ENCODE measurements around the gene ROBO1.
"Not testable (repeated sequence)": the region's sequence is repeated elsewhere in the genome, so short reads cannot be mapped to it uniquely, and the experiment has no call there.

The ROBO1 gene

GRCh38 chr3:79204351-79204750 lies 563.4 kb downstream of the ROBO1 start:
- H3K4me3 ChIP-seq = no peak overlapping the region
- H3K9ac ChIP-seq = no peak overlapping the region
- H3K36me3 ChIP-seq = no peaks in the 10 kb centered on the region
- H4K20me1 ChIP-seq = no peaks in the 10 kb centered on the region
- TF ChIP-seq Cebpa-rat (IDR thresholded peaks at IDR 0.05) = no peak
- no peak overlapping the region for H3K27ac ChIP-seq
- no peak overlapping the region for H3K4me2 ChIP-seq
- H3K9me3 ChIP-seq = no peaks in the 10 kb centered on the region
- H3K4me1 ChIP-seq = no peaks in the 10 kb centered on the region
- H3K27me3 ChIP-seq = no peaks in the 10 kb centered on the region

GRCh38 chr3:79203144-79203519 lies 564.7 kb downstream of the ROBO1 start:
- no peaks in the 10 kb centered on the region for H3K36me3 ChIP-seq
- H3K4me2 ChIP-seq = no peak overlapping the region
- H4K20me1 ChIP-seq = no peaks in the 10 kb centered on the region
- no peaks in the 10 kb centered on the region for H3K9me3 ChIP-seq
- no peaks in the 10 kb centered on the region for H3K4me1 ChIP-seq
- no peak overlapping the region for H3K27ac ChIP-seq
- no peak for TF ChIP-seq Cebpa-rat (IDR thresholded peaks at IDR 0.05)
- H3K4me3 ChIP-seq = no peak overlapping the region
- H3K9ac ChIP-seq = no peak overlapping the region
- no peaks in the 10 kb centered on the region for H3K27me3 ChIP-seq

- H3K4me3 ChIP-seq = no peak overlapping the region
- H3K4me1 ChIP-seq = no peaks in the 10 kb centered on the region
- no peaks in the 10 kb centered on the region for H3K9me3 ChIP-seq
- no peak overlapping the region for H3K27ac ChIP-seq
- no peaks in the 10 kb centered on the region for H3K36me3 ChIP-seq
- no peak for TF ChIP-seq Cebpa-rat (IDR thresholded peaks at IDR 0.05)
- H4K20me1 ChIP-seq = no peaks in the 10 kb centered on the region
- H3K4me2 ChIP-seq = no peak overlapping the region
- H3K9ac ChIP-seq = no peak overlapping the region
- H3K27me3 ChIP-seq = no peaks in the 10 kb centered on the region
Measured at GRCh38 chr3:79202471-79203143, 565.2 kb downstream of the ROBO1 start.

- no peak overlapping the region for H3K4me3 ChIP-seq
- H3K4me1 ChIP-seq = no peaks in the 10 kb centered on the region
- no peaks in the 10 kb centered on the region for H3K9me3 ChIP-seq
- no peaks in the 10 kb centered on the region for H4K20me1 ChIP-seq
- H3K36me3 ChIP-seq = no peaks in the 10 kb centered on the region
- H3K27me3 ChIP-seq = no peaks in the 10 kb centered on the region
- no peak overlapping the region for H3K27ac ChIP-seq
- H3K9ac ChIP-seq = no peak overlapping the region
- H3K4me2 ChIP-seq = no peak overlapping the region
- no peak for TF ChIP-seq Cebpa-rat (IDR thresholded peaks at IDR 0.05)
Measured at GRCh38 chr3:79200456-79200855, 567.3 kb downstream of the ROBO1 start.

- Histone ChIP-seq H3K9me3 (no peaks in the 10 kb centered on the region), H3K4me2 (no peak overlapping the region), H3K4me1 (no peaks in the 10 kb centered on the region), H3K9ac (no peak overlapping the region), H3K27me3 (no peaks in the 10 kb centered on the region), H3K36me3 (no peaks in the 10 kb centered on the region), H3K27ac (no peak overlapping the region), H3K4me3 (no peak overlapping the region), H4K20me1 (no peaks in the 10 kb centered on the region)
- TF ChIP-seq Cebpa-rat (IDR thresholded peaks at IDR 0.05) = no peak
Measured at GRCh38 chr3:79199966-79200365, 567.8 kb downstream of the ROBO1 start.

- Histone ChIP-seq H3K9me3 (no peaks in the 10 kb centered on the region), H4K20me1 (no peaks in the 10 kb centered on the region), H3K4me3 (no peak overlapping the region), H3K36me3 (no peaks in the 10 kb centered on the region), H3K4me2 (no peak overlapping the region), H3K27ac (no peak overlapping the region), H3K9ac (no peak overlapping the region), H3K27me3 (no peaks in the 10 kb centered on the region), H3K4me1 (no peaks in the 10 kb centered on the region)
- no peak for TF ChIP-seq Cebpa-rat (IDR thresholded peaks at IDR 0.05)
Measured at GRCh38 chr3:79187426-79187825, 580.4 kb downstream of the ROBO1 start.

GRCh38 chr3:79184251-79184650 lies 583.5 kb downstream of the ROBO1 start:
- H4K20me1 ChIP-seq = no peaks in the 10 kb centered on the region
- H3K9me3 ChIP-seq = no peaks in the 10 kb centered on the region
- no peak overlapping the region for H3K9ac ChIP-seq
- no peaks in the 10 kb centered on the region for H3K27me3 ChIP-seq
- no peak overlapping the region for H3K27ac ChIP-seq
- H3K4me1 ChIP-seq = no peaks in the 10 kb centered on the region
- H3K36me3 ChIP-seq = no peaks in the 10 kb centered on the region
- H3K4me2 ChIP-seq = no peak overlapping the region
- TF ChIP-seq Cebpa-rat (IDR thresholded peaks at IDR 0.05) = no peak
- H3K4me3 ChIP-seq = no peak overlapping the region

- H3K27ac ChIP-seq = no peak overlapping the region
- H3K4me2 ChIP-seq = no peak overlapping the region
- H4K20me1 ChIP-seq = no peaks in the 10 kb centered on the region
- H3K27me3 ChIP-seq = no peaks in the 10 kb centered on the region
- no peaks in the 10 kb centered on the region for H3K4me1 ChIP-seq
- H3K4me3 ChIP-seq = no peak overlapping the region
- no peak overlapping the region for H3K9ac ChIP-seq
- TF ChIP-seq Cebpa-rat (IDR thresholded peaks at IDR 0.05) = no peak
- no peaks in the 10 kb centered on the region for H3K36me3 ChIP-seq
- no peaks in the 10 kb centered on the region for H3K9me3 ChIP-seq
Measured at GRCh38 chr3:79183496-79183895, 584.3 kb downstream of the ROBO1 start.

GRCh38 chr3:79178471-79179180 lies 589.2 kb downstream of the ROBO1 start:
- Histone ChIP-seq H4K20me1 (no peaks in the 10 kb centered on the region), H3K36me3 (no peaks in the 10 kb centered on the region), H3K4me2 (no peak overlapping the region), H3K27me3 (no peaks in the 10 kb centered on the region), H3K4me1 (peaks cover 4% of the 10 kb centered on the region; the same call in 1 of the 2 replicates), H3K4me3 (no peak overlapping the region), H3K27ac (no peak overlapping the region), H3K9ac (no peak overlapping the region), H3K9me3 (no peaks in the 10 kb centered on the region)
- no peak for TF ChIP-seq Cebpa-rat (IDR thresholded peaks at IDR 0.05)

GRCh38 chr3:79175870-79176269 lies 591.9 kb downstream of the ROBO1 start:
- no peak overlapping the region for H3K4me2 ChIP-seq
- H3K27ac ChIP-seq = no peak overlapping the region

GRCh38 chr3:79173259-79173658 lies 594.5 kb downstream of the ROBO1 start:
- not testable (repeated sequence) for H4K20me1 ChIP-seq, H3K4me2 ChIP-seq, H3K27me3 ChIP-seq, H3K9ac ChIP-seq, H3K9me3 ChIP-seq, H3K36me3 ChIP-seq, H3K4me1 ChIP-seq, H3K27ac ChIP-seq, H3K4me3 ChIP-seq

More at GRCh38 chr3:79175870-79176269, 591.9 kb downstream of the ROBO1 start:
- H3K36me3 ChIP-seq = no peaks in the 10 kb centered on the region
- H3K9ac ChIP-seq = no peak overlapping the region
- H3K4me3 ChIP-seq = no peak overlapping the region
- H3K27me3 ChIP-seq = no peaks in the 10 kb centered on the region
- no peak for TF ChIP-seq Cebpa-rat (IDR thresholded peaks at IDR 0.05)
- peaks cover 4% of the 10 kb centered on the region; the same call in 1 of the 2 replicates for H3K4me1 ChIP-seq
- H4K20me1 ChIP-seq = no peaks in the 10 kb centered on the region
- peaks cover 6% of the 10 kb centered on the region; the same call in 1 of the 2 replicates for H3K9me3 ChIP-seq

Data from BLaER1 (cell line).